Myocyte (in vitro differentiated cells): Measurements from ENCODE around the gene NPSR1. TPM values are rescaled to one million over a fixed set of nuclear protein-coding genes. Genes with fewer than 3 reads are reported as not detected.

Experiments used
- DNase-seq: peaks from one replicate; pipeline ENCODE4 v3.0.0-alpha.2; 2012; ENCODE audit warnings: low read depth
- total RNA-seq: library from RNA; depleted of rRNA; stranded (reverse); fragments of >200 nt; gene quantifications from 2 replicates; pipeline ENCODE4 v1.2.3, GENCODE V29; 2014

NPSR1 gene
- total RNA-seq, 1 donor from 2014 or later = not detected

DNA sequence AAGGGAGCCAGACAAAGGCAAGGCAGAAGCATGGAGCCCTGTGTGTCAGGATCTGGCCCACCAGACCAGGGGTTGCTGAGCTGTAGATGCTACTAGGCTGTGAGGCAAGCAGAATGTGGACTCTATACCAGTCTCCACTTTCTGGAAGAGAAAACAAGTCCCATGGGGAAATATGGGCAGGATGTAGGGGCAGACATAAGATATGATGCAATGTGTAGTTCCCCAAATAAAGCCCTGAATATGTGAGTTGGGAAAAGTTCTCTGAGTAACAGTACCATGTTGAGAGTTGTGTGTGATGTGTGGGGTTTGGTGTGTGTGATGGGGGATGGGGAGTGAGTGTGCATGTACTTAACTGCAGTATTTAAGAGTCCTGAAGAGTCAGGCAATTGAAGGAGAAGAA, 62.3 kb downstream of the NPSR1 start:
- no peak for DNase-seq

DNA sequence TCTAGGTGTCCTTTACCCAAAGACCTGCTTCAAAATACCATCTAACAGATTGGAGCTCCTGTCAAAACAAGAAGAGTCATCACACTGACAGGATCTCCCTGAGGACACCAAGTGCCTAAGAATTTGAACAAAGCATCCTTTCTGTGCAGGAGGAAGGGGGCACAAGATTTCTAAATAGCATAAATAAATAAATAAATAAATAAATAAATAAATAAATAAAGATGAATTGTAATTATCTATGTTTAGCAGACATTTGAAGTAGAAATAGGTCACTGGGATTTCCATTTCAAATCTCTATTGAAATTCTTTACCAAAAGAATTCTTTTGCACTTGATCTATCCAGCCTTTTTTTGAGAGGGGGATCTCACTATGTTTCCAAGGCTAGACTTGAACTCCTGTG, 65.3 kb downstream of the NPSR1 start:
- DNase-seq = no peak

DNA sequence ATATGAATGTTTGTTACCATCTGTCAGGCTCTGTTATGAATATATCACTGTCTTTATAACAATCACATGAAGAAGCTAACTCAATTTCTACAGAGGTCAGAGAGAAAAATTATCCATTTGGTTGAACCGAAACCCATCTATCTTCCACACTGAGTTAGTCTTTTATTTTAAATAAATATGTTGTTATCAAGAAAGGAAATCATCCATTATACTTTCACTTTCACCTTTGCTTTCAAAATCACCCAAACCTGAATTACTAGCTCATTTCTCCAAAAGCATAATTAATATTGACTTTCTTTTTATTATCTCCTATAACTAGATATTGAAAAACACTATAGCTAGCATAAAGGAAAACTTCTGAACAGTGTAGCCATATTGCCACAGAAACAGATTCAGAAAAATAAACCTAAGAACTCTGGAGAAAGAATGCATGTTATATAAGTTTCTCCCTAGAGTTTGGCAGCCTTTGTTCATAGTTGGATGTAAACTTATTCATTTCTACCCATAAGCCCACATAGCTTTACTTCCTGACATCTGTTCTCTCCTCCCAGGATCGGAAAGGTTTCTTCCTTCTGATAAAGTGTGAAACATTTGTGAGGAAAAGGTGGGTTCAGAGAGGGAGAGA, 66.0 kb downstream of the NPSR1 start:
- DNase-seq = no peak

DNA sequence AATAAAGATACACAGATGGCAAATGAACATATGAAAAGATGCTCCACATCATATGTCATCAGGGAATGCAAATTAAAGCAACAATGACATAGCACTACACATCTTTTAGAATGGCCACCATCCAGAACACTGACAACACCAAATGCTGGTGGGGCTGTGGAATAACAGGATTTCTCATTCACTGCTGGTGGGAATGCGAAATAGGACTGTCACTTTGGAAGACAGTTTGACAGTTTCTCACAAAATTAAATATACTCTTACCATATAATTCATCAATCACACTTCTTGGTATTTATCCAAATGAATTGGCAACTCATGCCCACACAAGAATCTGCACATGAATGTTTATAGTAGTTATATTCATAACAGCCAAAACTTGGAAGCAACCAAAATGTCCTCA, 68.2 kb downstream of the NPSR1 start:
- no peak for DNase-seq

DNA sequence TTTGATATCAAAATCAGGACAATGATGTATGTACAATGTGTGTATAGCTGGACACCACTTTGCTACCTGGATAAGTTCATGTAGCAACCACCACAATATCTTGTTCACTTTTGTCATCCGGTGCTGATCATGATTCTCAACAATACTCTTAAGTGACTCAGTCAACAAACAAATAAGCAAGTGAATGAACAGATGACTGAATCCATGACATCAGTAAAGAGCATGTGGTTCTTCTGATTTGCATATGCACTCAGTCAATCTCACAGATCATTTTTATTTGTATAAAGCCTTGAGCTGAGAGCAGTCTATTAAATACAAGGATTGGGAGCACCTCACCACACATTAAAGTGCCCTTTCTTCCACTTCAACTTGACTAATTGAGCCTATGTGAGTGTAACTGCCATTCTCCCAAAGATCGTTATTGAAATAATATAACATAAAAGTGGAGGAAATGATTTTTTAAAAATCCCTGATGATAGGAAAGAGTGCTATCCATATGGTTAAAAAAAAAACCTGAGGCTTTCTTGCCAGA, 69.5 kb downstream of the NPSR1 start:
- no peak for DNase-seq

DNA sequence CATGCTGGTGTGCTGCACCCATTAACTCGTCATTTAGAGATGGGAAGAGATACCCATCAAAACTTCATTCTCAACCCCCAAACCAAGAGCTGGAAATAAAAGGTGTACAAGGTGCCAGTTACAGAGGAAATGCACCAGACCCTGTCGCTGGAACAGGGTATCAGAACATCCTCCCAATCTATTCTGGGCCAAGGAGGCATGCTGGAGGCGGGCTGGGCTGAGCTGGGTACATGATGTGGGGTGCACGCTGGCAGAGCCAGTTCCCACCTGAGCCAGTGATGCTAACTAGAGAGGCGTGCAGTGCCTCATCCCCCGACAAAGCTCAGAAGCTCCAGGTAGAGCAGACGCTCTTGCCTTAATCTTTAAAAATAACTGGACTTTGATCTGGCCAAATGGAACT, 70.1 kb downstream of the NPSR1 start:
- DNase-seq = no peak

DNA sequence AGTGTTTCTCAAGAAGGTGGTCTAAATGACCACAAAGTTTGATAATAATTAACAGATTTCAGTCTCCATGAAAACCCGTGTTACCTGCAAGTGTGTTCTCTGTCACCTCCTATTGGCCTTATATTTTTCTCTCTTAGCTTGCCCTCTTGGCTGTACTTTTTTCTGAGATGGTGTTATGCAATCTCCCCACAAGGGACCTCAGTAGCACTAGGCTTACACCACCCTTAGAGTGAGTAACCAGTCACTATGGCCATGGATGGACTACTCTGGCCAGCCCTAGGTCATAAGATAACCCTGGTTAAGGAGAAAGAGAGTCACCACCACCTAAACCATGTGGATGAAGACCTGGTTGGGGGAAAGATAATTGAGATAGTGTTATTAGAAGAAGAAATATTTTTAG, 76.8 kb downstream of the NPSR1 start:
- no peak for DNase-seq

DNA sequence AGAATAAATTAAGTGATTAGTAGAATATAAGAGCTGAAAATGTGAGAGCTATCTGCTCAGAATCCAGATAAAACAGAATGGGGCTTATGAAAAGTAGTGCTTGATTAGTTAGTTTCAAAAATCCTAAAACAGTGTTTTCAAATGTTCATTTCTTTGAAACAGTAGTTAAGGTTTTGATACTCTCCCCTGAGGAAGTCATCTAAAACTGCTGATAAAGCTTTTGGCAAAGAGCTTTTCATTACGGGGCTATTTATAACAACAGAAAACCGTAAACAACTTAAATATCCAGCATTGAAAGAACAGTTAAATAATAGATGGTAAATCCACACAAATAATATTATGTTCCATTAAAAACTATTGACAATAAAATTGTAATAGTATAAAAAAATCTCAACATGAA, 77.5 kb downstream of the NPSR1 start:
- no peak for DNase-seq

DNA sequence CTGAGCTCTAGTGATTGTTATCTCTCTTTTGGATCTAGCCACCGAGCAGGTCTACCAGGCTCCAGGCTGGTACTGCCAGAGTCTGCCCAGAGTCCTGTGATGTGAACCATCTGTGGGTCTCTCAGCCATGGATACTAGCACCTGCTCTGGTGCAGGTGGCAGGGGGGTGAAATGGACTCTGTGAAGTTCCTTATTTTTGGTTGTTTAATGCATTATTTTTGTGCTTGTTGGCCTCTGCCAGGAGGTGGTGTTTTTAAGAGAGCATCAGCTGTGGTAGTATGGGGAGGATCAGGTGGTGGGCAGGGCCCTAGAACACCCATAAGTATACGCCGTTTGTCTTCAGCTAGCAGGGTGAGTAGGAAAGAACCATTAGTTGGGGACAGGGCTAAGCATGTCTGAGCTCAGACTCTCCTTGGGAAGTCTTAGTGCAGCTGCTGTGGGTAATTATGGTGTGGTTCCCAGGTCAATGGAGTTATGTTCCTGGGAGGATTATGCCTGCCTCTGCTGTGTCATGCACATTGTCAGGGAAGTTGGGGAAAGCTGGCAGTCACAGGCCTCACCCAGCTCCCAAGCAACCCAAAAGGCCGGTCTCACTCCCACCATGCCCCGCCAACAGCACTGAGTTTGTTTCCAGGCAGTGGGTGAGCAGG, 81.8 kb downstream of the NPSR1 start:
- peak; percentile 82 for DNase-seq

DNA sequence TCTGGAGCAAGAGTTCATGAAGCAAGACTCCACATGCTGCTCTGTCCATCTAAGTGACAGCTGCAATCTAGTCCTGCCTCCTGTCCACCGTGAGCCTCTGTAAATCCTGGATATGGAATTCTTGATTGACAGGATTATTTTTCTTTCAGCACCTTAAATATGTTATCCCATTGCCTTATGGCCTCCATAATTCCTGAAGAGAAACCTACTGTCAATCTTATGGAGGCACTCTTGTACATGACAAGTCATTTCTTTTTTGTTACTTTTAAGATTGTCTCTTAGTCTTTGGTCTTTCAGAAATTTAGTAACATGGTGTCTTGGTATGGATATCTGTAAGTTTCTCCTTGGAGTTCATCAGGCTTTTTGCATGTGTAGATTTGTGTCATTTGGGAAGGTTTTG, 82.8 kb downstream of the NPSR1 start:
- DNase-seq = peak; percentile 31

DNA sequence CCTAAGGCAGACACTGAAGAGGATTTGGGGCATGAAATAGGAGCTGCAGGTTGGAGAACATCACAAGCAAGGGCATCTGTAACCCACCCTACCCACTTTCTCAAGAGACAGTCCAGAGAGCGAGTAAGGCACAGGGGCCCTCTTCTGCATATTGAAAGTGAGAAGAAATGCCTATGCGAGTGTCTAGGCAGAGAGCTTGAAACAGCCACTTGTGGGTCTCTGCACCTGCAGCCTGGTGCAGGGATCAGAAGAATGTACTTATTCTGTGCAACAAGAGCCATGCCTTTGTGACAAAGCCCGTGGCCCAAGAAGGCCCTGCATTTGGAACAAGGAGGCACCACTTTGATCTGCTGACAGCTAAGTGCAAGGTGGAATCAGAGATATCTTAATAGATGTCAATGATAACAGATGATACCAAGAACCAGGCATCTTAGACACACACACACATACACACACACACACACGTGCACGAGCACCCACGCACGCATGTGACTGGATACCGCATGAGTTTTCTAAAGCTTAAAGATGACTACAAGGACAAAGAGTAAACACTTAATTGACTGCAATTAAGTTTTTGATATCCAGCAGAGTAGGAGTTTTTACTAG, 89.3 kb downstream of the NPSR1 start:
- DNase-seq = no peak

DNA sequence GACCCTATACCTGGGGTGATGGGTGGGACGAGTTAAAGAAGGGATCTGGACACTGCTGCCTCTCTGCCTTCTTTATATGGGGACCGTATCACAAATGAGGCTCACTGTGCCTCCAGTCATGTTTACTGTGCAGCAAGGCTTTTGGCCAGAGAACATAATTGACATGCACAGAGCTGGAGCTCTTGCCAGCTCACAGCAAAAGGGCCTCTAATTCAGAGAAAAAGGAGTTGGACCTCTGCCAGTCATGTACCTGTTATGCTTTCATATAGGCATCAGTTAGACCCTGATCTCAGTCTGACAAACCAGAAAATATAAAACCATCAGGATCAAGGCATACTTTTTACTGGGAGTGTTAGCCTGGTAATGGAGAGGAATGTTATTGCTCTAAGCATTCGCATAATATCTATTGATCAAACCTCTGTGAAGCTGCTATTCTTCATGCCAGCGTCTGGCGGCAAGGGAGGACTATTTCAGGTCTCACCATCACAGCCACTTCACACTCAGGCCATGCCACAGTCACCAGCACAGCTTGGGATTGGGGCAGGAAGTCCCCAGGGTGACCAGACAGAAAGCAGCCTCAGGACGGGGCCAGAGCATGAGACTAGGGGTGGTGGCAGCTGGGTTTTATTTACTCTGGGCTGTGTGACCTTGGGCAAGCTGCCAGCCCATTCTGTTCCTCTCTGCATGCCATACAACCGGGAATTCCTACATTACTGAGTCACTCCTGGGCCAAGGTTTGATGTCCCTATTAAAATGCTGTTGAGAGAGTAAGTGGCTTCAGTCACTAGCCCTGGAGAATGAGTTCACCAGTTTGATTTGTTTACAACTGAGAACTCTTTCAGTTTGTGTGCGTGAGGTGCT, 90.1 kb downstream of the NPSR1 start:
- peak; percentile 99 for DNase-seq

DNA sequence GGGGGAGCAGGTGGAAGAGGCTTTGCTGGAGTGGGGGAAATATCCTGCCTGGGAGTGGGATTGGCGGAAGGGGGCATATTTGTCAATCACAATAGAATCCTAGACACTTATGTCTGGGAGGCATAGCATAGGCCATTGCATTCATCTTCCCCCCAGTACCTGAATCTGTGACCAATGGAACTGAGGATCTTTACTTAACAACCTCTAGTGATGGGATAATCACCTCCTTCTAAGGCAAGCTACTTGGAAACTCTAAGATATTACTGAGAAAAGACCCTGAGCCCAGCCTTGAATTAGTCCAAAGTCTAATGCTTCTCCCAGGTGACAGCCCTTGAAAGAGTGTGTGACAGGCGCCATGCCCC, 90.7 kb downstream of the NPSR1 start:
- no peak for DNase-seq

DNA sequence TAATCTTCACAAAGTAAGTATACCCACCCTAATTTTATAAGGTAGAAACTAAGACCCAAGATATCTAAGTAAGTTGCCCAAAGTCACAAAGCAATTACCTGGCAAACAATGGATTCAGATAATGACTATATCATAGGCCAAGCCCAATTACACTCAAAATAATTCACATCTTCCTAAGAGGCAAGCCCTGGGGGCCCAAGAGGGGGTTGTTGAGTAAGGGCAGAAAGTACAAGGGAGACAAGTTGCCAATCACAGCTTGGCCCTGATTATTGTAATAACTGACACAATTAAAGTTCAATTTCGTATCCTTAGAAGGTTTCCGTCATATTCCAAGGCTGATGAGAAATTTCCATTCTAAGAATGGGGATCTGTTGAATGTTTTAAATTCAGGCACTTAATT, 91.4 kb downstream of the NPSR1 start:
- no peak for DNase-seq

DNA sequence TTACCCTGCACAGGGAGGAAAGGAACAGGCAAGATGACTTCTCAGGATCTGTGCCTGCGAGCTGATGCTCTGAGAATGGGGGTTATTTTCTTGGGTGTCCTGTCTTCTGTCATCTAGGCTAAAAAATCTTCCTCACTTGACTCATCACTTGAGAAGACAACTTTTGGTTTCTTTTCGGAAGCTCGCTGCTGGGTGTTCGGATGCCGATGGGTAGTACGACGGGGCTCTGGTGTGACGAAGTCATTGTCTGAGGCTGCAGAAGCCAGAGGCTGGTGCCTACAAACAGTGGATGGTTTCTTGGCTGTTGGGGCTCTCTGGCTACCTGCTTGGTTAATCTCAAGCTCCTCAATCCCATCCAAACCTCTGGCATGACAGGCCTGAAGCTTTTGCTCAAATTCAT, 92.2 kb downstream of the NPSR1 start:
- DNase-seq = no peak

DNA sequence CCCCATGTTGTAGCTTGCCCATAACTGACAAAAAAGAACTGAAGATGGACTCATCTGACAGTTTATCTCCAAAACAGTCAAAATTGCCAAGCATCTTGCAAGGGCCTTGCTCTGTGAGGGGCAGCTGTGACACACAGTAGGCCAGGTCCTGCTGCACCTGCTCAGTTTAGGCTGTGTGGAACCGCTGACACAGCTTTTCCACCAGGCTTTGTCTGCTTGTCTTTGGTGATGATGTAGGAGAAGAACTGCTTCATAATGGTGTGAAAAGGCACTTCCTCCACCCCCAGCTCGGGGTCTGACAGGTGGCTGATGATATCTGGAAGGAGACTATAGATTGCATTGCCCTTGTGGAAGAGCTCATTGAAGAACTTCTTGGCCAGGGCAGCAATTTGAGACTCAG, 92.6 kb downstream of the NPSR1 start:
- DNase-seq = no peak

DNA sequence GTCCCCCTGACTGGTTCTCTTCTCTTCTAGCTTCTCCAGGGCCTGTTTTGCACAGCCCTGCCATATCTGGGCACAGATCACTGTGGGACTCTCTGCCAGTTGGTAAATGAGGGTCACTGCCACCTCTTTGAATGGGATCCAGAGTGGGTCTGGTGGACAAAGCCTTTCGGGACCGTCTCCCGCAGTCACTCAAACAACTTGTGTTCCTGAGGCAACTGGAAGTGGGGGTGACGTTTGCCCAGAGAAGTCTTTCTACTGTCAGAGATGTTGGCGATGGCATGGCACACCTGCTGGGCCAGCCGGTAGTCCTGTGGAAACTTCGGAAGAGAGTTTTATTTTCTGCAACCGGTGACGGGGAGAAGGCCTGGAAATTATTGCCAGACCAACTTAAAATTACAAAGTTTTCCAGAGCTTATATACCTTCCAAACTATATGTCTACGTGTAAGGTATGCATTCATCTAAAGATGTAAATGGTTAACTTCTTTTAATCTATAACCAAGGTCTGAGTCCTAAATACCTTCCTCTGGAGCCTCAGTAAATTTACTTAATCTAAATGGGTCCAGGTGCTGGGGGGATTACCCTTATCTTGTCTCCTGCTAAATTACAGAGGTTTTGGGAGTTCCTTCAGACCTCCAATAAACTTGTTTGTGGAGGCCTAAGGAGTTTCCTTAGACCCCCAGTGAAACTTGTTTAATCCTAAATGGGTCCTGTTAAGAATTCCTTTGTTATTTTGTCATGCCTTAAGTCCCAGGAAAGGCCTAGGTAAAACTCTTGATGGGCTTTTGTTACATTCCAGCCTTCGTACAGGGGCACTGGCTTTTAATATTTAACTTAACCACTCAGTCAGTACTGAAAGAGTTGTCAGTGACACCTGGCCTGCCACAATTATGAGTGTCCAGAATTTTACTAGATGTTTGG, 94.0 kb downstream of the NPSR1 start:
- DNase-seq = no peak

DNA sequence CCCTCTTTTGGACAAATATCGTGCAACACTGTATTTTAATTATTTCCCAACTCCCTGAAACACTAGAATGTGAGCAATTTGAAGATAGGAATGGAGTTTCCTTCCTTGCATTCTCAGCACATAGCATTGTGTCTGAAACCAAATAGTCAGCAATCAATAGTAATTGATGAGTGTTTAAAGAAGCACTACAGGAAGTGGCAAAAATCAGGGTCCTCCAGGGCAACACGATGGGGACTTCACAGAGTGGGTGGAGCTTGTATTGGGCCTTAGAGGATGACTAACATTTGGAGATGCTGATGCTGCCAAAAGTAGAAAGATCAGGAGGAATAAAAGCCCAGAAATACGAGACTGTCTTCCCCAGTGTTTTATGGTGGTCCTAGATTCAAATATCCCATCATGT, 94.9 kb downstream of the NPSR1 start:
- no peak for DNase-seq

DNA sequence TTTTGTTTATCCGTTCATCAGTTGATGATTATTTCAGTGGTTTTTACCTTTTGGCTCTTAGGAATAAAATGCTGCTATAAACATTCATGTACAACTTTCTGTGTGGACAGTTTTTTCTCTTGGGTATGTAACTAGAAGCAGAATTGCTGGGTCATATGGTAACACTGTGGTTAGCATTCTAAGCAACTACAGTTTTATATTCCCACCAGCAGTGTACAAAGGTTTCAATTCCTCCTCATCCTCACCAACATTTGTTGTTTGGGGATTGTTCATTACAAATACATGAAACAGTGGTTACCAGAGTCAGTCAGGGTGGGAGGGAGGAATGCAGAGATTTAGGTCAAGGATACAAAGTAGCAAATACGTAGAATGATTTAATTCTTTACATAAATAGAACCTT, 97.0 kb downstream of the NPSR1 start:
- no peak for DNase-seq

DNA sequence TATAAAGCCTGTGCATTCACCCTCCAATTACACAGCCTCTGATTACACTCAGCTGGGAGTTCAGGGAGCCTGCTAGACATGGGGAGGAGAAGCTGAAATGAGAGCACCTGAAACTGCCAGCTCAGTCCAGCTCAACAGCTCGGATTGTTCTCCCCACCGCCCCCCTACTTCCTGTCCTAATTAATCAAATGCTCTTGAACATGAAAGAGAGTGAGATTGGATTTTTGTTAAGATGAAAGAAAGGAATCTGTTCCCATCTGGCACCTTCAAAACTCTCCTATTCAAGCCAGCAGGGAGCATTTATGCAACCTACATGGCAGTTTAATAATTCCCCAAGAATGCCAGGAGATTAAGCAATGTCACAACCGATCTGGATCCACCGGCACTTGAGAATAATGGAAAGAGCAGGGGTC, 98.0 kb downstream of the NPSR1 start:
- no peak for DNase-seq

DNA sequence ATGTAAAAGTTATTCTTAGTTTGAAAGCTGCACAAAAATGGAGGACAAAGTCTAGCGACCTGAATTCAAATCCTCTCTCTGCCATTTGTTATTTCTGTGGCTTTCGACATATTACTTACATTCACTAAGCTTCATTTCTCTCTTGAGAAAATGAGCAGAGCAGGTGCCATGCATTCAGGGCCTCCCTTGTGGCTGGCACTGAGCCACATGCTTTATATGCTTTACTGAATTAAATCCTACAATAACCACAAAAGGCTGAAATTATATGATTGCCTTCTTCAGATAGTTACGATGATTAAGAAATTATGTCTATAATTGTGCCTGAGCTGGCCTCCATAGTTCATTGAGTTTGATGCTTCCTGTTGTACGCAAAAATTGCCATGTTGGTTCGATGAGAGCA, 98.7 kb downstream of the NPSR1 start:
- no peak for DNase-seq
